Measurements from ENCODE around the gene MAML2. TPM values are rescaled to one million over a fixed set of nuclear protein-coding genes. Genes with fewer than 3 reads are reported as not detected.
A peak's percentile ranks its signal among the peaks of the same experiment; 100 is the strongest.

The MAML2 gene
- total RNA-seq, 1 donor from 2014 or later, result 31.5 TPM

DNA sequence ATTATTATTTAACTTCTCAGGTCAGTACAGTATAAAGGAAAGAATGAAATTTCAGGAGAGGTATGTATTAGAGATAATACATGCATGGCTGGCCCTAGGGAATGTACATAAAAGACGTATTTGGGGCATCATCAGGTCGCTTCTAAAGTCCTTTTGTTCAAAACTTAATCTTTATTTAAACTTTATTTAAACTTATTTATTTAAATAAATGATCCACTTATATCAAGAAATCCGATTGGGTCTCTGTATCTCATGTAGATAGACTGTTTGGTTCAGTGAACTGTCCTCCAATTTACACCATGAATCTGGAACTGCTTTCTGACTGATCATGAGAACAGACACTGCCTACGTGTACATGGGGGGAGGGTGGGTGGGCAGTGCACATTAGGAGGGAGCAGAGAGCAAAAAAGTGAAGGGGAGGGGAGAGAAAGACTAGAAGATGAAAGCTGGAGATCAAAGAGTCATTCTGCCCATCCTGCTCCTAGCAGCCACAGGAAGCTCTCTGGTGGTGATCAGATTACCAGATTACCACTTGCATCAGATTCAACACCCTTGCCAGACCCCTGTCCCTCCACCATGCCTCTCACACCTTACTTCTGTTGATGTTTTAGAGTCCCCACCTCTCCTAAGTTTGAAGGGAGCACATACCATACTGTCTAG is 327.0 kb downstream of the MAML2 start:
- Histone ChIP-seq H3K36me3 (no peaks in the 10 kb centered on the region), H3K4me1 (peaks cover 20% of the 10 kb centered on the region), H3K4me3 (no peak overlapping the region), H3K9me3 (no peaks in the 10 kb centered on the region), H3K27me3 (ENCODE audit: low read depth) (no peaks in the 10 kb centered on the region), H3K27ac (no peak overlapping the region)
- ATAC-seq (no peak), DNase-seq (no peak)
- intact Hi-C loops (cut with DNase I), result no loop called here
- TF ChIP-seq, protein P1, sequence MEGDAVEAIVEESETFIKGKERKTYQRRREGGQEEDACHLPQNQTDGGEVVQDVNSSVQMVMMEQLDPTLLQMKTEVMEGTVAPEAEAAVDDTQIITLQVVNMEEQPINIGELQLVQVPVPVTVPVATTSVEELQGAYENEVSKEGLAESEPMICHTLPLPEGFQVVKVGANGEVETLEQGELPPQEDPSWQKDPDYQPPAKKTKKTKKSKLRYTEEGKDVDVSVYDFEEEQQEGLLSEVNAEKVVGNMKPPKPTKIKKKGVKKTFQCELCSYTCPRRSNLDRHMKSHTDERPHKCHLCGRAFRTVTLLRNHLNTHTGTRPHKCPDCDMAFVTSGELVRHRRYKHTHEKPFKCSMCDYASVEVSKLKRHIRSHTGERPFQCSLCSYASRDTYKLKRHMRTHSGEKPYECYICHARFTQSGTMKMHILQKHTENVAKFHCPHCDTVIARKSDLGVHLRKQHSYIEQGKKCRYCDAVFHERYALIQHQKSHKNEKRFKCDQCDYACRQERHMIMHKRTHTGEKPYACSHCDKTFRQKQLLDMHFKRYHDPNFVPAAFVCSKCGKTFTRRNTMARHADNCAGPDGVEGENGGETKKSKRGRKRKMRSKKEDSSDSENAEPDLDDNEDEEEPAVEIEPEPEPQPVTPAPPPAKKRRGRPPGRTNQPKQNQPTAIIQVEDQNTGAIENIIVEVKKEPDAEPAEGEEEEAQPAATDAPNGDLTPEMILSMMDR (IDR thresholded peaks at IDR 0.05), result no peak

- intact Hi-C loops (cut with DNase I), result no loop called here
- DNase-seq (no peak), ATAC-seq (peak; percentile 18 to 23)
- Histone ChIP-seq H3K9me3 (no peaks in the 10 kb centered on the region), H3K4me1 (peaks cover 20% of the 10 kb centered on the region), H3K27ac (no peak overlapping the region), H3K27me3 (ENCODE audit: low read depth) (no peaks in the 10 kb centered on the region), H3K4me3 (no peak overlapping the region), H3K36me3 (no peaks in the 10 kb centered on the region)
- TF ChIP-seq, protein P1 (IDR thresholded peaks at IDR 0.05), result no peak
Measured at GRCh38 chr11:96014217-96014616, 328.8 kb downstream of the MAML2 start.

DNA sequence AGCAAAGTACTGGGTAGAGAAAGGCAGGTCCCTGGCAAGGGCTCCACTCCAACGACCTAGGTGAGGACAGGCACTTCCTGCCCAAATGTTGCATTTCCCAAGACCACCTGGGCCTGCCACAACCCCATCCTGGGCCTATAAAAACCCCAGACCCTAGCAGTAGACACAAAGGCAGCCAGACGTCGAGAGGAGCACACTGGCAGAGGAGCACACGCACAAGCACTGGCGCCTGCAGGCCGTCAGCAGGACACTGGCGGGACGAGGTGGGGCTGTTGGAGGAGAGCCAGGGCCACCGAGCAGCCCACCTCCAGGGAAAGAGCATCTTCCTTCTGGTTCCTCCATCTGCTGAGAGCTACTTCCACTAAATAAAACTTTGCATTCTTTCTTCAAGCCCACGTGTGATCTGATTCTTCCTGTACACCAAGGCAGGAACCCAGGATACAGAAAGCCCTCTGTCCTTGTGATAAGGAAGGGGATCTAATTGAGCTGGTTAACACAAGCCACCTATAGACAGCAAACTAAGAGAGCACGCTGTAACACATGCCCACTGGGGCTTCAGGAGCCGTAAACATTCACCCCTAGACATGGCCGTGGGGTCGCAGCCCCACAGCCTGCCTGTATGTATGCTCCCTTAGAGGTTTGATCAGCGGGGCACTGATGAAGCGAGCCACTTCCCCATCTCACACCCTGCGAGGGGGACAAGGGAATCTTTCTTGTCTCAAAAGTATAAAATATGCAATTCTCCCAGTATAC is 329.4 kb downstream of the MAML2 start:
- TF ChIP-seq, protein P1 (IDR thresholded peaks at IDR 0.05), result no peak
- ATAC-seq, result peak in 1 of 2 donors; percentile 5
- Histone ChIP-seq H3K27ac (no peak overlapping the region), H3K36me3 (no peaks in the 10 kb centered on the region), H3K4me1 (peaks cover 20% of the 10 kb centered on the region), H3K4me3 (no peak overlapping the region), H3K27me3 (ENCODE audit: low read depth) (no peaks in the 10 kb centered on the region), H3K9me3 (no peaks in the 10 kb centered on the region)
- intact Hi-C loops (cut with DNase I), result no loop called here
- no peak for DNase-seq

DNA sequence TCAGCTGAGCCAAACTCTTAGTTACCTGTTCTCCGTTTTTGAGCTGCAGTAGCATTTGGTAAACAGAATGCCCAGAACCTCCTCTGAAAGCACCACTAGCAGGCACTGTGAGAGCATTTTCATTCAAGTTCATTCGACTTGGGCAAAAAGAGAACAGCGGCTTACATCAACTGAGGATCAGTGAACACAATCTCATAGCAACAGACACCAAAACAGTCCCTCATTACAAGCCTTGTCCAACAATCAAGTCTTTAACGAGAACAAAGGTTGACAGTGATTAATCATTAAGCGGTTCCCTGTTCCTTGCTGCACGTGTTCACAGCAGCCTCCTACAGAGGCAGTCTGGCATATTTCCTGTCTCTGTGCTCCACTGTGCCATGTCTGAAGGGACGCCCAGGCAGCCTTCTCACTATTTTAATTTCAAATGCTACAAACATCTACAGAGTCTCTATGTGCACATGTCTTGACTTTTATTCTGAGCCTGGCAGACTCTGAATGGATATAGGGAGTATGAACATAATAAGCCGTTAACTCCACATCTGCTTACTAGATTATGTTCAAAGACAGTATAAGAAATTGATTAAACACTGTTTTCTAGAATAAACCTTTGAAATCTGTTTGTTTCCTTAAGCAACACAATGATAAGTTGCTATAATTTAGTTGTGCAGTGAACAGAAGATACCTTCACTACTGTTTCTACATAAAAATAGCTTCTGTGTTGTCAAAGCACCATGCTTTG is 330.7 kb downstream of the MAML2 start:
- TF ChIP-seq, protein P1 (IDR thresholded peaks at IDR 0.05), result peak; percentile 53
- Histone ChIP-seq H3K27ac (peak overlapping the region; percentile 57), H3K27me3 (ENCODE audit: low read depth) (no peaks in the 10 kb centered on the region), H3K4me1 (peaks cover 20% of the 10 kb centered on the region), H3K9me3 (no peaks in the 10 kb centered on the region), H3K36me3 (no peaks in the 10 kb centered on the region), H3K4me3 (no peak overlapping the region)
- ATAC-seq, result peak; percentile 90 to 94
- peak; percentile 49 for DNase-seq
- intact Hi-C loops (cut with DNase I), result no loop called here

DNA sequence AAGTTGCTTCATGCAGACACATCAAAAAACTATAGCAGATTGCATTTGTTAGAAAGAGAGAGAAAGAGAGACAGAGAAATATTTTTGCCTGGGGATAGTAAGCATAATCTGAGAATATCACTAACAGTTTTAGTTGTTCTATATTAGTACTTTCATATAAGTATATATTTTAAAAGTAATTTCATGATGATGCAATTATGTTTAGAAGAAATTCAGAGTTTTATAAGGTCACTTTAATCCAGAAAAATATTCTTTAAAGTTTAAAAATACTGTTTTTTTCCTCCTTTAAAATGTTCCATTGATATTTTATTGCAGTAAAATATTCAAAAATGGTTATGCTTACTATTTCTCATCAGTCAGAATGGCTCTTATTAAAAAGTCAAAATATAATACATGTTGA is 332.3 kb downstream of the MAML2 start:
- Histone ChIP-seq H3K4me1 (peaks cover 20% of the 10 kb centered on the region), H3K27ac (no peak overlapping the region), H3K9me3 (no peaks in the 10 kb centered on the region), H3K4me3 (no peak overlapping the region), H3K36me3 (no peaks in the 10 kb centered on the region), H3K27me3 (ENCODE audit: low read depth) (no peaks in the 10 kb centered on the region)
- DNase-seq, result no peak
- no peak for ATAC-seq
- TF ChIP-seq, protein P1 (IDR thresholded peaks at IDR 0.05), result no peak
- intact Hi-C loops (cut with DNase I), result no loop called here
